ENCODE results near the gene TPCN1. TPM values are rescaled to one million over a fixed set of nuclear protein-coding genes. Genes with fewer than 3 reads are reported as not detected.

TPCN1 gene
- total RNA-seq, 1 experiment from 2014 or later: 19.0 TPM

- H2AFZ ChIP-seq (ENCODE audit: low read length): no peak overlapping the region
- no peaks in the 10 kb centered on the region for H3K9me3 ChIP-seq (ENCODE audit: low read length)
- no peaks in the 10 kb centered on the region for H3F3A ChIP-seq (ENCODE audit: low read length, unreplicated experiment)
- BruUV-seq (replicated peaks): no TSS peak
- H3K9me2 ChIP-seq (replicated peaks; ENCODE audit: low read length): no peaks in the 10 kb centered on the region
- no peak for ATAC-seq
- H3K36me3 ChIP-seq (ENCODE audit: low read depth, low read length): no peaks in the 10 kb centered on the region
- H3K9ac ChIP-seq (ENCODE audit: low read length): no peak overlapping the region
- TF ChIP-seq CTCF (conservative IDR thresholded peaks at IDR 0.05; ENCODE audit: low read depth, low read length) (no peak), EZH2 (IDR thresholded peaks at IDR 0.05; ENCODE audit: low read length, unreplicated experiment) (no peak), EZH2phosphoT487 (IDR thresholded peaks at IDR 0.05; ENCODE audit: borderline replicate concordance, low read length) (no peak)
- no peak overlapping the region for H3K4me3 ChIP-seq (ENCODE audit: low read length)
- ChIA-PET POLR2A (ENCODE audit: unreplicated experiment) (no interaction called here), CTCF (no interaction called here)
- no peaks in the 10 kb centered on the region for H3K27me3 ChIP-seq (ENCODE audit: low read length)
- no peak for DNase-seq
- H4K20me1 ChIP-seq (ENCODE audit: low read length): no peaks in the 10 kb centered on the region
- H3K4me2 ChIP-seq (ENCODE audit: low read length): no peak overlapping the region
- H3K79me2 ChIP-seq (ENCODE audit: low read length): no peaks in the 10 kb centered on the region
- intact Hi-C loops (cut with micrococcal nuclease): no loop called here
- no peaks in the 10 kb centered on the region for H3K4me1 ChIP-seq (ENCODE audit: insufficient read depth, low read length)
- no peak overlapping the region for H3K27ac ChIP-seq (ENCODE audit: low read length)
Observed at GRCh38 chr12:113254298-113254697, 33.0 kb downstream of the TPCN1 start.

GRCh38 chr12:113257564-113257963 is 36.3 kb downstream of the TPCN1 start:
- H3F3A ChIP-seq (ENCODE audit: low read length, unreplicated experiment): no peaks in the 10 kb centered on the region
- H3K9ac ChIP-seq (ENCODE audit: low read length): no peak overlapping the region
- H3K4me1 ChIP-seq (ENCODE audit: insufficient read depth, low read length): no peaks in the 10 kb centered on the region
- no peaks in the 10 kb centered on the region for H4K20me1 ChIP-seq (ENCODE audit: low read length)
- no peaks in the 10 kb centered on the region for H3K9me2 ChIP-seq (replicated peaks; ENCODE audit: low read length)
- no peaks in the 10 kb centered on the region for H3K36me3 ChIP-seq (ENCODE audit: low read depth, low read length)
- DNase-seq: no peak
- H3K9me3 ChIP-seq (ENCODE audit: low read length): no peaks in the 10 kb centered on the region
- no peak overlapping the region for H3K4me2 ChIP-seq (ENCODE audit: low read length)
- TF ChIP-seq EZH2phosphoT487 (IDR thresholded peaks at IDR 0.05; ENCODE audit: borderline replicate concordance, low read length) (no peak), EZH2 (IDR thresholded peaks at IDR 0.05; ENCODE audit: low read length, unreplicated experiment) (no peak), CTCF (conservative IDR thresholded peaks at IDR 0.05; ENCODE audit: low read depth, low read length) (no peak)
- no peaks in the 10 kb centered on the region for H3K79me2 ChIP-seq (ENCODE audit: low read length)
- no peak for ATAC-seq
- no peak overlapping the region for H2AFZ ChIP-seq (ENCODE audit: low read length)
- POLR2A ChIA-PET (ENCODE audit: unreplicated experiment): no interaction called here
- no peak overlapping the region for H3K4me3 ChIP-seq (ENCODE audit: low read length)
- no TSS peak for BruUV-seq (replicated peaks)
- intact Hi-C loops (cut with micrococcal nuclease): no loop called here
- H3K27me3 ChIP-seq (ENCODE audit: low read length): no peaks in the 10 kb centered on the region
- CTCF ChIA-PET: interaction anchor here (0.6 kb wide), 1 partner anchor 24 kb away, joined by 3 read pairs; no protein-coding TSS in a partner anchor
- no peak overlapping the region for H3K27ac ChIP-seq (ENCODE audit: low read length)

- ATAC-seq: no peak
- H3K9ac ChIP-seq (ENCODE audit: low read length): no peak overlapping the region
- H2AFZ ChIP-seq (ENCODE audit: low read length): no peak overlapping the region
- no peaks in the 10 kb centered on the region for H3F3A ChIP-seq (ENCODE audit: low read length, unreplicated experiment)
- intact Hi-C loops (cut with micrococcal nuclease): no loop called here
- H3K36me3 ChIP-seq (ENCODE audit: low read depth, low read length): no peaks in the 10 kb centered on the region
- H3K9me3 ChIP-seq (ENCODE audit: low read length): no peaks in the 10 kb centered on the region
- no peaks in the 10 kb centered on the region for H4K20me1 ChIP-seq (ENCODE audit: low read length)
- POLR2A ChIA-PET (ENCODE audit: unreplicated experiment): no interaction called here
- TF ChIP-seq EZH2phosphoT487 (IDR thresholded peaks at IDR 0.05; ENCODE audit: borderline replicate concordance, low read length) (no peak), CTCF (conservative IDR thresholded peaks at IDR 0.05; ENCODE audit: low read depth, low read length) (no peak), EZH2 (IDR thresholded peaks at IDR 0.05; ENCODE audit: low read length, unreplicated experiment) (no peak)
- no peaks in the 10 kb centered on the region for H3K27me3 ChIP-seq (ENCODE audit: low read length)
- H3K9me2 ChIP-seq (replicated peaks; ENCODE audit: low read length): no peaks in the 10 kb centered on the region
- H3K4me2 ChIP-seq (ENCODE audit: low read length): no peak overlapping the region
- H3K4me3 ChIP-seq (ENCODE audit: low read length): no peak overlapping the region
- CTCF ChIA-PET: no interaction called here
- no TSS peak for BruUV-seq (replicated peaks)
- H3K27ac ChIP-seq (ENCODE audit: low read length): no peak overlapping the region
- H3K79me2 ChIP-seq (ENCODE audit: low read length): no peaks in the 10 kb centered on the region
- no peak for DNase-seq
- H3K4me1 ChIP-seq (ENCODE audit: insufficient read depth, low read length): peaks cover 6% of the 10 kb centered on the region
Observed at GRCh38 chr12:113260127-113260526, 38.9 kb downstream of the TPCN1 start.

Data from PC-3 (cell line).